NCI-H526 (cell line): ENCODE data around the gene C19orf12.

Source experiments
- DNase-seq, 2 experiments: peaks; one replicate each; lab custom pipeline; 2025; lab: John Stamatoyannopoulos, UW

C19orf12 gene

DNA sequence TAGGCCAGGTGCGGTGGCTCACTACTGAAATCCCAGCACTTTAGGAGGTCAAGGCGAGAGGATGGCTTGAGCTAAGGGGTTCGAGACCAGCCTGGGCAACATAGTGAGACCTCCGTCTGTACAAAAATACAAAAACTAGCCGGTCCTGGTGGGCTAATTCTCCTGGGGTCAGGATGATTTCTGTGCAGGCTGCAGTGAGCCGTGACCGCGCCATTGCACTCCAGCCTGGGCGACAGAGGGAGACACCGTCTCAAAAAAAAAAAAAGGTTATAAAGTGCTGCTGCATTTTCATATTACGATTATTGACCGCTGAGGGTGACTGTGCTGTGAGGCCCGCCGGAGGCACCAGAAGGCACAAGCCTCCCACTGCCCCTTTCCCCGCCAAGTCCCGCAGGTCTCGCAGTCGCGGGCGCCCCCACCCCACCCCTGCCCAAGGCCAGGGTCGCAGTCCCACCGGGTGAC lies 50.3 kb downstream of the C19orf12 start:
- DNase-seq: no peak

DNA sequence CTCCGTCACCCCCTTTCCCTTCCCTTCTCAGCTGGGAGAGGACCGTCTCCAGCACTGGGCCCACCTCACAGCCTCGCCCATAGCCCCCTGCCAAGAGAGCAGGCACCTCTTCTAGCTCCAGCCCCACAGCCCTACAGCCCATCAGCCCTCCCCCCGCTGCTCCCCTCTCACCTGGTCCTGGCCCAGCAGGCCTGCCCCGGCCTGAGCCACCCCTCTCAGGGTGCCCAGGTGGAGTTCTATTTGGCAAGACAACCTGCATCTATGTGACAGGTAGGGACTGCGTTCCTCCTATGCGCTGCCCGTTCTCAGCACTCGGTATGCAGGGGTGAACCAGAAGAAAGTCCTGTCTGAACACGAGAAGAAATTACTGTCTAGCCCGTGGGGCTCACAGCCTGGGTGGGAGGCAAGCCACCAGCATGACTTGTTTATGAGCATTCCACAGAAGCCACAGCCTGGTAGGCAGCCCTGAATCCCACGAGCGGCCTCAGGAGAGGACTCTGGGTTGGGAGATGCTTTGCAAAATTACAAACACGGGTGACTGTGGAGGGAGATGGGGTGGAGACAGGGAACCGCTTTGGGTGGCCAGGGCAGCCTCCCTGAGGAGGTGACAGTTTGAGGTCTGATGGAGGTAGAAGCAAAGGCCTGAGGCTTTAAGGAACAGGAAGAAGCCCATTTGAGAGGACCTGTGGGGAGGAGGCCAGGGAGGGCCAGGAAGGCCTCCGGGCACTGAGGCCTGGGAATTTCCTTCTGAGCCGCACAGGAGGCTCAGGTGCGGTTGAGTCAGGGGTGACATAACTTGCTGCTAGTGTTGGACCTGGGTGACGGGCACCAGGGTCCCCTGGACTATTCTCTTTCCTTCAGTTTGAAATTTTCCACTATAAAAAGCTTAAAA lies 51.0 kb downstream of the C19orf12 start:
- DNase-seq: no peak

DNA sequence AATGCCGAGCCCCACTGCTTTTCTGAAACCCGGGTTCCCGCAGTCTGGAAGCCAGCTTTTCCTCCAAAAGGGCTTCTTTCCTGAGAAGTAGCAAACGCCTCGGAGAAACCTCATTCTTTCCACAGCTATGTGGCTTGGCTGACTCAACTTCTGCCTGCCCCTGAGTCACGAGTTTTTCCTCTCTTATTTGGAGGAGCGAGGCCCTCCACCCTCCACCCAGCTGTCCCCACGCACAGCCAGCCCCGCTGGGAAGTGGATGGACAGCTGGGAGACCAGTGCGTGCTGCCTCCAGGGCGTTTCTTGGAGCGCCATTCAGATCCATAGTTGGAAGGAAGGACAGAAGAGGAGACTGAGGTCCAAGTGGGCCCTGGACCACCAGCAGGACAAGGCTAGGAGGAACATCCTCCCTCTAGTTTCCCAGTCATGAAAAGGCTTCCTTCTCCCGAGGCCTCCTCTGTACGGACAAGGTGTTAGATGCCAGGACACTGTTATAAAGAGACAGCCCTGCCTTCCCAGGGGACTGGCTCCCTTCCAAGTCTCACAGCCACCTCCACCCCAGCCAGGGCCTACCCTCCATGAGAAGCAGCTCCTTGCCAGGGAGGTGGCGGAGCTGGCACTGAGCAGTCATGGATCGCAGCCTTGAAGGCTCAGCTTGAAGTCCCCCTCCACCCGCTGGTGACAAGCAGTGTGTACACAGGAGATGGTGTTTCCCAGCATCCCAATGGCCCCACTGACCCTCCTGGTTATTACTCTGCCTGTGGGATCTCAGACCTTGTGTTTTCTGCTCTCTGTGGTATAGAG lies 52.3 kb downstream of the C19orf12 start:
- no peak for DNase-seq

DNA sequence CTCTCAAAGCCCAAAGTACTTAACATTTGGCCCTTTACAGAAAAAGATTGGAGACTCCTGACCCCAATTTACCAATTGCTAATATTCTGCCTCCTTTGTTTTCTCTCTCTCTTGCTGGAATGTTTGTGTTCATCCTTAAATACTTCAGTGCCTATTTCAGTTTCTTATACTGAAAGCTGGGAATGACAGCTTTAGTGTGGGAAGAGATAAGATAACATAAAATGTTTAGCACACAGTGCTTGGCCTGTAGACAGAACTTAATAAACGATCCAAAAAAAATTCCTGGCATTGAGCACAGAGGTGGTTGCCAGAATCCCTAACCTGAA lies 52.8 kb downstream of the C19orf12 start:
- DNase-seq: no peak

DNA sequence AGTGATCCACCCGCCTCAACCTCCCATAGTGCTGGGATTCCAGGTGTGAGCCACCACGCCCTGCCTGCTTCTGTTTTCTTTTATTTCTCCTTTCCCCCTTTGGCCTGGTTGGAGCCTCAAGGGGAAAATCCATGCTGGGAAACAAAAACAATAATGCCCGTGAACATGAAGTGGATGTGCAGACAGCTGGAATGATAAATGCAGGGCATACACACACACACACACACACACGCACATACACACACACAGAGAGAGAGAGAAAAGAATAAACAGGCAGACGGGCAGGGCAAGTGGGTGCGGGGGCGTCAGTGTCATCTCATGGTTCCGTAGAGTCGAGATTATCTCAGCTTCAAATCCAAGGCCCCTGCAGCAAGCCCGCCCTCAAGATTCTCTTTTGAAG lies 54.2 kb downstream of the C19orf12 start:
- no peak for DNase-seq

DNA sequence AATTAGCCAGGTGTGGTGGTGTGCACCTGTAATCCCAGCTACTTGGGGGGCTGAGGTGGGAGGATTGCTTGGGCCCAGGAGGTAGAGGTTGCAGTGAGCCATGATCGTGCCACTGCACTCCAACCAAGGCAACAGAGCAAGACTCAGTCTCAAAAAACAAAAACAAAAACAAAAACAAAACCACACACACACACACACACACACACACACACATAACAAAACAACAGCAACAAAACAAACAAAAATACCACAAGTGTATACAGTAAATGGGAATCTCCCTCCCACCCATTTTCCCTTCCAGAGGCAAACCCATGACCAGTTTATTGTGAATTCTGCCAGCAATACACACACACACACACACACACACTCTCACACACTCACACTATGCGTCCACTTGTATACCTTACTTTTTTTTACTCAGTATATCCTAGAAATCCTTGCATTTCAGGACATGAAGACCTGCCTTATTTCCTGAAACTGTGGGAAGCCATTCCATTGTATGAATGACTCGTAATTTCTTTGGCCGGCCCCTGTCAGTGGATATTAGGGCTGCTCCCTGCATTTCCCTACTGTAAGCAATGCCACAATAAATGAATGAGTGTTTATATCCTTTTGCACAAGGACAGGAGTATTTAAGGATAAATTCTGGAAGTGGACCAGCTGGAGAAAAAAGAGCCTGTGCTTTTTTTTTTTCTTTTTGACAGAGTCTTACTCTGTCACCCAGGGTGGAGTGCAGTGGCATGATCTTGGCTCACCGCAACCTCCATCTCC lies 56.7 kb downstream of the C19orf12 start:
- DNase-seq: no peak

DNA sequence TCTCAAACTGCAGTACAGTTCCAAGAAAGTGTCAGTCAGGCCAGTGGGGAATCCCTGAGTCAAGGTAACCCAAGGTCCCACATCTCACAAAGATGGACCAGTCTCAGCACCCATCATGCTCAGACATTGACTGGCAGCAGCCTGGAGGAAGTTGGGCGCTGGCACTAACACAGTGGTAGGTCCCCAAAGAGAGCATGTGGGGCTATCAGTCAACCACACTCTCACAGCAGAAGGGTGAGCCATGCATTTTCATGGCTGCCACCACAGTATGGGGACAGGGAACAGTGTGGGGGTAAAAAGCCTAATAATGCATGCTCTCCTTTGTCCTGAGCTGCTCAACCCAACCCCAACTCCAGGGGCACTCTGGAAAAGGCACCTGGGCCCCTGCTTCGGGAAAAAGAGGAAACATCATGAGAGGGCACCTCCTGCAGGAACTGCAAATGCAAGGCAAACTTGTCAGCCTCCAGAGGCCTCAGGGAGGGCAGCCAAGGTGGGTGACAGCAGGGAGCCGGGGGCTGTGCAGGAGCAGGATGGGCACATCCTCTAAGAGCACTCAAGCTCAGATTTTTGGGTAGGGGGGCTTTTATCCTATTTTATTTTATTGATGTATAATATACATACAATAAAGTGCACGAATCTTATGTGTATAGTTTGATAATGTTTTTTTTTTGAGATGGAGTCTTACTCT lies 59.3 kb downstream of the C19orf12 start:
- no peak for DNase-seq

DNA sequence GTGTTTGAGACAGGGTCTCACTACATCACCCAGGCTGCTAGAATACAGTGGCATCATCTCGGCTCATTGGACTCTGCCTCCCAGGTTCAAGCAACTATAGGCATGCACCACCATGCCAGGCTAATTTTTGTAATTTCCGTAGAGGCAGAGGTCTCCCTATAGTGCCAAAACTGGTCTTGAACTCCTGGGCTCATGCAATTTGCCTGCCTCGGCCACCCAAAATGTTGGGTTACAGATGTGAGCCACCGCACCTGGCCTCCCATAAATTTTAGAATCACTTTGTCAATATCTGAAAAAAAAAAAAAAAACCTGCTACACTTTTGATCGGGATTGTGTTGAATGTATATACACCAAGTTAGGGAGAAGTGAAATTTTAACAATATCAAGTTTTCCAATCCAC lies 61.7 kb downstream of the C19orf12 start:
- DNase-seq: no peak

DNA sequence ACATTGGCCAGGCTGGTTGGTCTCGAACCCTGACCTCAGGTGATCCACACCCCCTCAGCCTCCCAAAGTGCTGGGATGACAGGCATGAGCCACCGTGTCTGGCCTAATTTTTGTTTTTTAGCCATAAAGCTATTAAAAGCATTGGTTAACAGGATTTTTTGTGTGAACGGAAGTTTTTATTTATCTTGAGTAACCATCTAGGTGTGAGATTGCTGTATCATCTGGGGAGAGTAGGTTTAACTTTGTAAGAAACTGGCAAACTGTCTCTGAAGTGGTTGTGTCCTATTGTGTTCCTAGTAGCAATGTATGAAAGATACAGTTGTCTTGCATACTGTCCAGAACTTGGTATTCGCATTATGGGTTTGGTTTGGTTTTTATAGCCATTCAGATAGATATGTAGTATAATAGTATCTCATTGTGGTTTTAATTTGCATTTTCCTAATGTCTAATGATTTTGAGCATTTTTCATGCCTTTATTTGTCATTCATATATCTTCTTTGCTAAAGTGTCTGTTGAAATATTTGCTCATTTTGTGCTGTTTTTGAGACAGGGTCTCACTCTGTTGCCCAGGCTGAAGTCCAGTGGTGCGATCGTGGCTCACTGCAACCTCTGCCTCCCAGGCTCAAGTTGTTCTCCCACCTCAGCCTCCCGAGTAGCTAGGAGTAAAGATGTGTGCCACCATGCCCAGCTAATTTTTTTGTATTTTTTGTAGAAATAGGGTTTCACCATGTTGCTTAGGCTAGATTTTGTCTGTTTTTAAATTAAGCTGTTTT lies 63.3 kb downstream of the C19orf12 start:
- DNase-seq: no peak

DNA sequence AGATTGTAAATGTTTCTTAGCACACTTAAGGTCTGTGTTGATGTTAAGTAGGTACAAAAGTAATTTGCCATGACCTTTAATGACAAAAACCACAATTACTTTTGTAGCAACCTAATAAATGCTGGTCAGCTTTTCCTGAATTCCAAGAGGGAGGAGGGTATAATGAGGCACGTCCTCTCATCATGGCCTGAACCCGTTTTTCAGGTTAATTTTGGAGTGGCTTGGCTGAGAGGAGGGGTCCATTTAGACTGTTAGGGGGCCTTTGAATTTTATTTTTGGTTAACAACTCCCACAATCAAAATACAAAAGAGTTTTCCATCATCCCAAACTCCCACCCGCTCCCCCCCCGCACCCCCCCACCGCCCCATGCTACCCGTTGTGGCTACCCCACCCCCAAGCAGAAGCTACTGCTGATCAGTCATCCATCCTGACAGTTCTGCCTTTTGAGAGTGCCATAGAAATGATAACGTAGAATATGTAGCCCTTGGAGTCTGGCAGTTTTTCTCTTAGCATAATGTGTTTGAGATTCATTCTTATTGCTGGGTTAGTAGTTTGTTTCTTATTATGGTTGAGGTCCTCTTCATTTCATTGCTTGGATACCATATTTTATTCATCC lies 64.2 kb downstream of the C19orf12 start:
- DNase-seq: no peak
